GM18517 (cell line): ENCODE measurements around the gene CTBP1.

Experiments used
- ATAC-seq: cut with Tn5 transposase; IDR thresholded peaks from one replicate; pipeline ENCODE4 v1.9.1; 2021; ENCODE audit warnings: mild to moderate bottlenecking, moderate library complexity; ENCODE audit not compliant: unreplicated experiment

The CTBP1 gene

GRCh38 chr4:1250921-1251772 lies 2.2 kb upstream of the CTBP1 start:
- ATAC-seq: no peak

- ATAC-seq: no peak
These were observed 1.5 kb upstream of the CTBP1 start for GRCh38 chr4:1250527-1250812.

GRCh38 chr4:1249731-1250526 lies 999 bp upstream of the CTBP1 start:
- ATAC-seq: peak; percentile 7

GRCh38 chr4:1249148-1249730 lies 309 bp upstream of the CTBP1 start:
- peak; percentile 52 for ATAC-seq

- peak; percentile 14 for ATAC-seq
These were observed 1.1 kb downstream of the CTBP1 start for GRCh38 chr4:1247864-1248244.

GRCh38 chr4:1246901-1247863 lies 1.7 kb downstream of the CTBP1 start:
- no peak for ATAC-seq

- ATAC-seq: no peak
These were observed 2.6 kb downstream of the CTBP1 start for GRCh38 chr4:1246111-1246881.

- no peak for ATAC-seq
These were observed 3.4 kb downstream of the CTBP1 start for GRCh38 chr4:1245481-1246051.

- no peak for ATAC-seq
These were observed 3.9 kb downstream of the CTBP1 start for GRCh38 chr4:1244978-1245471.

GRCh38 chr4:1244081-1244977 lies 4.6 kb downstream of the CTBP1 start:
- no peak for ATAC-seq

- no peak for ATAC-seq
These were observed 5.4 kb downstream of the CTBP1 start for GRCh38 chr4:1243451-1244080.

- ATAC-seq: no peak
These were observed 6.2 kb downstream of the CTBP1 start for GRCh38 chr4:1242506-1243450.

- no peak for ATAC-seq
These were observed 6.9 kb downstream of the CTBP1 start for GRCh38 chr4:1241936-1242505.

- no peak for ATAC-seq
These were observed 7.4 kb downstream of the CTBP1 start for GRCh38 chr4:1241466-1241935.

GRCh38 chr4:1240721-1241465 lies 8.0 kb downstream of the CTBP1 start:
- no peak for ATAC-seq

- ATAC-seq: no peak
These were observed 9.0 kb downstream of the CTBP1 start for GRCh38 chr4:1239950-1240307.
